HL-60 (cell line): ENCODE measurements around the gene CTIF.

ENCODE experiments used
- DNase-seq, 2 experiments: peaks; one replicate each; pipeline ENCODE4 v3.0.0-alpha.2; 2010 to 2020; ENCODE audit warnings: low read depth in 1 of 2, low spot score in 1 of 2
- H3K27ac ChIP-seq: fragments of 250-450 bp; sonication (Bioruptor Pico); replicated peaks from 2 replicates; pipeline ENCODE4 v1.5.1; 2020; ENCODE audit warnings: mild to moderate bottlenecking, moderate library complexity
- H3K27me3 ChIP-seq: fragments of 250-450 bp; sonication (Bioruptor Pico); 2 replicates; pipeline ENCODE4 v1.5.1; 2021; ENCODE audit warnings: mild to moderate bottlenecking, moderate library complexity; ENCODE audit not compliant: insufficient read depth, poor library complexity, severe bottlenecking
- H3K4me3 ChIP-seq: replicated peaks from 2 replicates; pipeline ENCODE4 v1.5.1; 2011; ENCODE audit warnings: mild to moderate bottlenecking, control low read depth, low read length; ENCODE audit not compliant: insufficient read depth
- GABPA ChIP-seq: IDR thresholded peaks from 2 replicates; pipeline ENCODE4 v1.6.1; 2012; ENCODE audit warnings: low read depth
- POLR2AphosphoS5 ChIP-seq: IDR thresholded peaks from 2 replicates; pipeline ENCODE4 v1.6.1; 2012; ENCODE audit warnings: low read depth
- SPI1 ChIP-seq: IDR thresholded peaks from 2 replicates; pipeline ENCODE4 v1.6.1; 2012; ENCODE audit warnings: low read depth, mild to moderate bottlenecking, borderline replicate concordance
- TF ChIP-seq, protein P1 (sequence below): IDR thresholded peaks from 2 replicates; pipeline ENCODE4 v1.6.1; 2012; ENCODE audit warnings: low read depth; ENCODE audit not compliant: insufficient replicate concordance
- TF ChIP-seq, protein P2 (sequence below): IDR thresholded peaks from one replicate; pipeline ENCODE4 v1.5.1; 2011; ENCODE audit warnings: low read length, control low read depth, inconsistent platforms; ENCODE audit not compliant: insufficient read depth

The CTIF gene

DNA sequence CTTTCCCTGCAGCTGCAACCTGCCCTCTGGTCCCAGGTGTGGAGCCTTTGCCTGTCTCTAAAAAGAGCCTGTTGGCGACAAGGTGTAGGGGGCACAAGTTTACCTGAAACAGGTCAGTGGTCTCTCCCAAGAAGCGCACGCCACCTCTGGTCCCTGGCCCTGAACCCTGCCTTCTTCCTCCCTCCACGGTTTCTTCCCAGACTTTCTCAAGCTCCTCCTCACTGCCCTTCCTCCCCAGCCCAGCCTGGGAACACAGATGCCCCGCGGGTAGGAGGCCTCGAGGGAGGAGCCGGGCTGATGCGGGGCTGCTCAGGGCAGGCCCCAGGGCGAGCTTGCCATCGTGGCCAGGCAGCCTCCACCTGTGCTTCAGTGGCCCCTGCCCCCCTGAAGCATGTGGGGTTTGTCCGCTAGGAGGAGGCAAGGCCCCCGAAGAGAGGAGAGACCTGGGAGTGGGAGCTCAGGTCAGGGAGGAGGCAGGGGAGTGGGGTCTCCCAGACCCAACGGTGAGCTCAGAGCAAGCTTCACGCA, 322.4 kb downstream of the CTIF start:
- Histone ChIP-seq H3K4me3 (no peak overlapping the region), H3K27me3 (no peaks in the 10 kb centered on the region), H3K27ac (no peak overlapping the region)
- DNase-seq, result no peak
- TF ChIP-seq POLR2AphosphoS5 (no peak), SPI1 (no peak), GABPA (no peak)
- TF ChIP-seq, protein P1, sequence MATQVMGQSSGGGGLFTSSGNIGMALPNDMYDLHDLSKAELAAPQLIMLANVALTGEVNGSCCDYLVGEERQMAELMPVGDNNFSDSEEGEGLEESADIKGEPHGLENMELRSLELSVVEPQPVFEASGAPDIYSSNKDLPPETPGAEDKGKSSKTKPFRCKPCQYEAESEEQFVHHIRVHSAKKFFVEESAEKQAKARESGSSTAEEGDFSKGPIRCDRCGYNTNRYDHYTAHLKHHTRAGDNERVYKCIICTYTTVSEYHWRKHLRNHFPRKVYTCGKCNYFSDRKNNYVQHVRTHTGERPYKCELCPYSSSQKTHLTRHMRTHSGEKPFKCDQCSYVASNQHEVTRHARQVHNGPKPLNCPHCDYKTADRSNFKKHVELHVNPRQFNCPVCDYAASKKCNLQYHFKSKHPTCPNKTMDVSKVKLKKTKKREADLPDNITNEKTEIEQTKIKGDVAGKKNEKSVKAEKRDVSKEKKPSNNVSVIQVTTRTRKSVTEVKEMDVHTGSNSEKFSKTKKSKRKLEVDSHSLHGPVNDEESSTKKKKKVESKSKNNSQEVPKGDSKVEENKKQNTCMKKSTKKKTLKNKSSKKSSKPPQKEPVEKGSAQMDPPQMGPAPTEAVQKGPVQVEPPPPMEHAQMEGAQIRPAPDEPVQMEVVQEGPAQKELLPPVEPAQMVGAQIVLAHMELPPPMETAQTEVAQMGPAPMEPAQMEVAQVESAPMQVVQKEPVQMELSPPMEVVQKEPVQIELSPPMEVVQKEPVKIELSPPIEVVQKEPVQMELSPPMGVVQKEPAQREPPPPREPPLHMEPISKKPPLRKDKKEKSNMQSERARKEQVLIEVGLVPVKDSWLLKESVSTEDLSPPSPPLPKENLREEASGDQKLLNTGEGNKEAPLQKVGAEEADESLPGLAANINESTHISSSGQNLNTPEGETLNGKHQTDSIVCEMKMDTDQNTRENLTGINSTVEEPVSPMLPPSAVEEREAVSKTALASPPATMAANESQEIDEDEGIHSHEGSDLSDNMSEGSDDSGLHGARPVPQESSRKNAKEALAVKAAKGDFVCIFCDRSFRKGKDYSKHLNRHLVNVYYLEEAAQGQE, result no peak
- TF ChIP-seq, protein P2, sequence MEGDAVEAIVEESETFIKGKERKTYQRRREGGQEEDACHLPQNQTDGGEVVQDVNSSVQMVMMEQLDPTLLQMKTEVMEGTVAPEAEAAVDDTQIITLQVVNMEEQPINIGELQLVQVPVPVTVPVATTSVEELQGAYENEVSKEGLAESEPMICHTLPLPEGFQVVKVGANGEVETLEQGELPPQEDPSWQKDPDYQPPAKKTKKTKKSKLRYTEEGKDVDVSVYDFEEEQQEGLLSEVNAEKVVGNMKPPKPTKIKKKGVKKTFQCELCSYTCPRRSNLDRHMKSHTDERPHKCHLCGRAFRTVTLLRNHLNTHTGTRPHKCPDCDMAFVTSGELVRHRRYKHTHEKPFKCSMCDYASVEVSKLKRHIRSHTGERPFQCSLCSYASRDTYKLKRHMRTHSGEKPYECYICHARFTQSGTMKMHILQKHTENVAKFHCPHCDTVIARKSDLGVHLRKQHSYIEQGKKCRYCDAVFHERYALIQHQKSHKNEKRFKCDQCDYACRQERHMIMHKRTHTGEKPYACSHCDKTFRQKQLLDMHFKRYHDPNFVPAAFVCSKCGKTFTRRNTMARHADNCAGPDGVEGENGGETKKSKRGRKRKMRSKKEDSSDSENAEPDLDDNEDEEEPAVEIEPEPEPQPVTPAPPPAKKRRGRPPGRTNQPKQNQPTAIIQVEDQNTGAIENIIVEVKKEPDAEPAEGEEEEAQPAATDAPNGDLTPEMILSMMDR, result no peak

DNA sequence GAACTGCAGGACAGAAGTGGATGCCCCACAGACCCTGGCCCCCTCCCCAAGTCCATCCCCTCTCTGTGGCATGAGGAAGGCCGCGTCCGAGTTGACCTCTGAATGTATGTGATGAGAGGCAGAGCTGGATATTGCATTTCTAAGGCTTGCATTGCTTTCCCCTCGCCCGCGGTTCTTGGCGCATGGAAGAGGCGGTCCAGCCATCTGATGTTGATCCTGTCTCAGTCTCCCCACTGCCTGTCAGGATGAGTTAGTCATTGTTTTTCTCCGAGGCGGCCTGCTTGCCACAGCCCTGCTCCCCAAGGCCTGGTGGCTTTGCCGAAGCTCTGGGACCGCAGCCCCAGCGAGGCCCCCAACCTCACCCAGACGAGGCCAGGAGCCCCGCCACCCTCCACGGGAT, 323.3 kb downstream of the CTIF start:
- no peak for DNase-seq
- Histone ChIP-seq H3K27me3 (no peaks in the 10 kb centered on the region), H3K27ac (no peak overlapping the region), H3K4me3 (no peak overlapping the region)
- no peak for TF ChIP-seq GABPA
- TF ChIP-seq POLR2AphosphoS5, result no peak
- TF ChIP-seq, protein P1, result no peak
- TF ChIP-seq, protein P2, result no peak
- TF ChIP-seq SPI1, result no peak

DNA sequence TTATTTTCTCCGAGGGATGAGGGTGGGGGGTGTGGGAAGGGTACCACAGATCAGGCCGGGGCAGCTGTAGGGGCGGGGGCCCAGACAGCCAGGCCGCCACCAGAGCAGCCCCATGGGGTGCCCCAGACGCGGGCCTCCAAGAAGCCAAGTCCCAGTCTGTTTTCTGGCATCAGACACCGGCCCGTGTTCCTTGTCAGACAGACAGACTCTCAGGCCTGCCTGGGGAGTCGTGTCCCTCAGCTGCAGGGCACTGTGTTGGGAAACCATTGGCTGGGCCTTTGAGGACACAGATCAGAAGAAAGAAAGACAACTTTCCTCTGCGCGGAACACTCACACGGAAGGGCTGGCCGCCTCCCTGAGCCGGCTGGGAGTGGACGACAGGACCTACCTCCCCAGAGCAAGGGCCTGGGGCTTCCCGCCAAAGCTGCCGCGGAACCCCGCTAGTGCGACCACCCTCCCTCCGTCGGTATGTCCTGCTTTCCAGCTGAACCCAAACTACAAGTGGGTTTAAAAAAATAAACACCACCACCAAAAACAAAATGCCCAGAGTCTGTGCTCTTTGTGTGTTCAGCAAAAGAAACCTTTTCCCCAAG, 323.9 kb downstream of the CTIF start:
- no peak overlapping the region for H3K27ac ChIP-seq
- no peak for DNase-seq
- no peaks in the 10 kb centered on the region for H3K27me3 ChIP-seq
- no peak overlapping the region for H3K4me3 ChIP-seq
- TF ChIP-seq POLR2AphosphoS5 (no peak), SPI1 (no peak), GABPA (no peak)
- TF ChIP-seq, protein P1, result no peak
- TF ChIP-seq, protein P2, result no peak
